Hematopoietic multipotent progenitor cell treated with erythropoietin and hydrocortisone succinate and interleukin-3 and kit ligand, for 6 days (in vitro differentiated cells): Measurements from ENCODE around the gene ZBTB20.

Experiments
- DNase-seq: peaks from one replicate; pipeline ENCODE4 v3.0.0-alpha.2; 2015

ZBTB20 gene

GRCh38 chr3:115018694-115019093, 128.4 kb downstream of the ZBTB20 start:
- no peak for DNase-seq

GRCh38 chr3:115007966-115008365, 139.1 kb downstream of the ZBTB20 start:
- no peak for DNase-seq

- no peak for DNase-seq
These were observed 142.6 kb downstream of the ZBTB20 start for GRCh38 chr3:115004201-115005140.

- DNase-seq = no peak
These were observed 148.0 kb downstream of the ZBTB20 start for GRCh38 chr3:114998971-114999579.

GRCh38 chr3:114994554-114995341, 152.3 kb downstream of the ZBTB20 start:
- no peak for DNase-seq

- no peak for DNase-seq
These were observed 161.3 kb downstream of the ZBTB20 start for GRCh38 chr3:114985776-114986175.

- no peak for DNase-seq
These were observed 163.8 kb downstream of the ZBTB20 start for GRCh38 chr3:114983248-114983647.

- DNase-seq = no peak
These were observed 172.7 kb downstream of the ZBTB20 start for GRCh38 chr3:114974387-114974786.

- no peak for DNase-seq
These were observed 173.6 kb downstream of the ZBTB20 start for GRCh38 chr3:114973536-114973935.

- DNase-seq = no peak
These were observed 179.9 kb downstream of the ZBTB20 start for GRCh38 chr3:114967168-114967567.

GRCh38 chr3:114962189-114962588, 184.9 kb downstream of the ZBTB20 start:
- DNase-seq = peak; percentile 33

- DNase-seq = no peak
These were observed 188.2 kb downstream of the ZBTB20 start for GRCh38 chr3:114958930-114959329.

- peak; percentile 71 for DNase-seq
These were observed 193.3 kb downstream of the ZBTB20 start for GRCh38 chr3:114953800-114954199.

- DNase-seq = no peak
These were observed 193.8 kb downstream of the ZBTB20 start for GRCh38 chr3:114953215-114953799.

GRCh38 chr3:114942773-114943172, 204.3 kb downstream of the ZBTB20 start:
- no peak for DNase-seq

- no peak for DNase-seq
These were observed 205.3 kb downstream of the ZBTB20 start for GRCh38 chr3:114941626-114942309.

GRCh38 chr3:114939920-114940319, 207.2 kb downstream of the ZBTB20 start:
- DNase-seq = no peak

GRCh38 chr3:114933407-114933806, 213.7 kb downstream of the ZBTB20 start:
- no peak for DNase-seq

GRCh38 chr3:114929971-114930732, 216.9 kb downstream of the ZBTB20 start:
- no peak for DNase-seq

- no peak for DNase-seq
These were observed 218.0 kb downstream of the ZBTB20 start for GRCh38 chr3:114928989-114929640.

GRCh38 chr3:114904633-114905032, 242.5 kb downstream of the ZBTB20 start:
- peak; percentile 83 for DNase-seq
